ENCODE results near the gene CKAP5. TPM values are rescaled to one million over a fixed set of nuclear protein-coding genes. Genes with fewer than 3 reads are reported as not detected.

The CKAP5 gene
- 46.0 and 106 TPM in 2 replicates for total RNA-seq

GRCh38 chr11:46845740-46846509 lies at the start of gene CKAP5:
Gene CKAP5 (minus strand): TSS chr11:46846280. CDS start chr11:46821231, 25,049 bp downstream.

DNA sequence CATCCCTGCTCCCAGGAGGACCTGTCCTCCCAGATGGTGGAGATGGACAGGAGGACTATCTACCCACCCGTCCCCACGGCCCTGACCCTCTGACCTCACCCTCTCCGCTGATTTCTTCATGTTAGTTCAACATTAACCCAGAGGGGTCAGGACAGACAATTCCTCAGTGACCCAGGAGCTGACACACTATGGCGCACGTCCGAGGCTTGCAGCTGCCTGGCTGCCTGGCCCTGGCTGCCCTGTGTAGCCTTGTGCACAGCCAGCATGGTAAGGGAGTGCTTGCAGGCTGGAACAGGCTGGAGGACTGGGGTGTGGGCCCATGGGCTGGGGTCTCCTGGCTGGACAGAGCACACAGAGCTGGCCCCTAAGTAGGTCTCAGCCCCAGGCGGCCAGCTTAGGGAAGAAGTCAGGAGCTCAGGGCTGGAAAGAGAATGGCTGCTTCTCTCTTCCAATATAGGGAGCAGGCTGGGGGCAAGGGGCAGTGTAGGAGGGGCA lies 127.0 kb downstream of the CKAP5 start, which contains the start of gene F2:
Gene F2, plus strand, starts transcription at position 166 of the 495 bp plus-strand sequence. Its CDS starts 23 bp downstream, at position 189.

DNA sequence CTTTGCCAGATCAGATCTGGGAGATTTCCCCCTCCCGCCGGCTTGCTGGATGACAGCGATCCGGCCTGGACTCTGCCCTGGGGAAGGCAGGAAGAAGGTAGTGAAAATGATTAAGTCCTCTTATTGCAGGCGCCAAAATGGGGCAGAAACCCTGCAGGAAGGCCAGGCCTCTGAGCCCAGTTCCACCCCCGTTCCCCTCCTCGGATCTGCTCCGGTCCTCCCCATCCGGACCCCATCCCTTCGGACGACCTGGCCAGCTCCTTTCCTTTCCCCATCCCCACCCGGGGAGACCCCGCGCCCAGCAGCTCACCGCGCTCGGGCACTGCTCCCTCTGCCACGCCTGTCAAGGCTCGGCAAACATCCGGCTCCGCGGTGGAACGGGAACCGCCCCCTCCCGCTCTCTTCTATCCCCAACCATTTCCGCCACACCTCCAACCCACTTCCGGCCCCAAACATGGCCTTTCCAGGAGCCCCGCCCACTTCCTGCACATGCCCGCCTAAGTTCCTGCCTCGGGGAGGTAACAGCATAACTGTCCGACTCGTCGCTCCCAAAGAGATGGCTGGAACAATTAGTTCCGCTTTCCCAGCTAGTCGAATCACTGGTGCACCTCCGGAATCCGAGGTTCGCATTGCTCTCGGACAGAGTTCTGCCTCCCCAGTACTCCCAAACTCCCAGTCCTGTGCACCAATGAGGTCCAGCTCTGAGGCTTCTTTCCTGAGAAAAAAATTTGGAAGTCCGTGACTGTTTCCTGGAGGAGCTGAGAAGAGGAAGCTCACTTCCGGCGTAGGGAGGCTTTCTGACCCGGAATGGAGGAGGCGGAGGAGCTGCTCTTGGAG lies 145.6 kb downstream of the CKAP5 start, which contains the start of the genes ARHGAP1 and ZNF408:
Gene ARHGAP1, minus strand, starts transcription at position 379 of the 837 bp plus-strand sequence. CDS start 4,512 bp downstream, outside the sequence.
Gene ZNF408, plus strand, starts transcription at position 791 of the 837 bp plus-strand sequence. Its CDS starts 17 bp downstream, at position 808.

Small RNAs within 50 kb of the gene (small RNA-seq; reads per million reads assigned to genes)
- gene MIR5582 (ENCODE audit: low replicate concordance): 2.1 reads per million, percentile 69 among the genes with 10 or more reads in this experiment
- gene RF00573 (ENCODE audit: low replicate concordance): not detected
- gene SNORD67 (ENCODE audit: low replicate concordance): 467 reads per million, percentile 99 among the genes with 10 or more reads in this experiment

Other genes with a start within 250 kb of the CKAP5 start
- 5.0 and 6.6 TPM in 2 replicates for gene HARBI1, start 229.1 kb downstream of the CKAP5 start, total RNA-seq
- gene ATG13, start 228.7 kb downstream of the CKAP5 start, total RNA-seq: 70.2 and 154 TPM in 2 replicates
- gene ARHGAP1, start 145.7 kb downstream of the CKAP5 start, total RNA-seq: 75.5 and 76.5 TPM in 2 replicates
- 19.0 and 19.3 TPM in 2 replicates for gene ZNF408, start 145.2 kb downstream of the CKAP5 start, total RNA-seq
- not detected in 2 replicates for gene F2, start 127.1 kb downstream of the CKAP5 start, total RNA-seq
- gene LRP4, start 72.3 kb upstream of the CKAP5 start, total RNA-seq: 8.2 and 14.0 TPM in 2 replicates
- 23.4 and 27.5 TPM in 2 replicates for gene CSTPP1, start 90.5 kb upstream of the CKAP5 start, total RNA-seq

All from placental pericyte (primary cell).